WTC11 (cell line): Measurements from ENCODE around the gene ATN1. TPM values are rescaled to one million over a fixed set of nuclear protein-coding genes. Genes with fewer than 3 reads are reported as not detected.

ENCODE experiments used
- ATAC-seq: fragments of 200-7000 bp; cut with Tn5 transposase; 2 replicates; pipeline ENCODE4 v1.10.0; 2021; ENCODE audit warnings: mild to moderate bottlenecking, moderate library complexity
- CTCF ChIA-PET: fragments of 300-600 bp; sonication (Branson Sonifier 250); formaldehyde crosslinking; loops from one replicate; lab custom pipeline; 2021; ENCODE audit warnings: antibody characterized with exemption; lab: Charles Lee
- POLR2A ChIA-PET: fragments of 350-600 bp; sonication (Branson Sonifier 250); formaldehyde crosslinking; loops from one replicate; lab custom pipeline; 2021; ENCODE audit warnings: antibody characterized with exemption; lab: Charles Lee
- DNase-seq: peaks from one replicate; pipeline ENCODE4 v3.0.0; 2021; ENCODE audit warnings: low spot score
- H3K27ac Mint-ChIP-seq: 2 replicates; pipeline ENCODE4 v1.8.0; 2021; ENCODE audit warnings: mixed read lengths
- H3K27me3 Mint-ChIP-seq: 2 replicates; pipeline ENCODE4 v1.8.0; 2021; ENCODE audit warnings: low read depth, mild to moderate bottlenecking, moderate library complexity, mixed read lengths
- H3K36me3 Mint-ChIP-seq: 2 replicates; pipeline ENCODE4 v1.8.0; 2021; ENCODE audit warnings: mixed read lengths
- H3K4me1 Mint-ChIP-seq: 2 replicates; pipeline ENCODE4 v1.8.0; 2022; ENCODE audit warnings: mixed read lengths
- H3K4me3 Mint-ChIP-seq: 2 replicates; pipeline ENCODE4 v1.8.0; 2021; ENCODE audit warnings: mild to moderate bottlenecking, moderate library complexity, mixed read lengths
- H3K9me3 Mint-ChIP-seq: 2 replicates; pipeline ENCODE4 v1.8.0; 2021; ENCODE audit warnings: mixed read lengths
- CREM ChIP-seq: sonication (generic); formaldehyde crosslinking; IDR thresholded peaks from 2 replicates; pipeline ENCODE4 v1.8.1; 2022; ENCODE audit warnings: mild to moderate bottlenecking, missing genetic modification reagents, moderate library complexity
- ELF4 ChIP-seq: sonication (generic); formaldehyde crosslinking; IDR thresholded peaks from 2 replicates; pipeline ENCODE4 v1.8.1; 2022; ENCODE audit warnings: low read depth, mild to moderate bottlenecking, moderate library complexity, missing genetic modification reagents
- EMX1 ChIP-seq: fragments of 250-450 bp; sonication (Bioruptor Pico); IDR thresholded peaks from 2 replicates; pipeline ENCODE4 v1.8.0; 2021; ENCODE audit warnings: mild to moderate bottlenecking
- ESRRA ChIP-seq: sonication (generic); formaldehyde crosslinking; IDR thresholded peaks from 2 replicates; pipeline ENCODE4 v1.8.1; 2022; ENCODE audit warnings: mild to moderate bottlenecking, missing genetic modification reagents, borderline replicate concordance
- FOXK1 ChIP-seq: sonication (generic); formaldehyde crosslinking; IDR thresholded peaks from 2 replicates; pipeline ENCODE4 v1.8.0; 2022; ENCODE audit warnings: mild to moderate bottlenecking, moderate library complexity, missing genetic modification reagents
- JUN ChIP-seq: sonication (generic); formaldehyde crosslinking; IDR thresholded peaks from 2 replicates; pipeline ENCODE4 v1.8.0; 2023; ENCODE audit warnings: mild to moderate bottlenecking, missing genetic modification reagents
- NFATC4 ChIP-seq: fragments of 250-450 bp; sonication (Bioruptor Pico); IDR thresholded peaks from 2 replicates; pipeline ENCODE4 v1.9.0; 2021; ENCODE audit warnings: mild to moderate bottlenecking
- TEAD4 ChIP-seq: sonication (generic); formaldehyde crosslinking; IDR thresholded peaks from 2 replicates; pipeline ENCODE4 v1.8.0; 2022; ENCODE audit warnings: mild to moderate bottlenecking, missing genetic modification reagents
- total RNA-seq: library from RNA; stranded (reverse); gene quantifications from 3 replicates; pipeline ENCODE4 v1.2.3, GENCODE V29; 2021
- TF ChIP-seq, protein P1 (sequence below): fragments of 250-450 bp; sonication (Bioruptor Pico); IDR thresholded peaks from 2 replicates; pipeline ENCODE4 v1.9.0; 2021; ENCODE audit warnings: moderate library complexity, mild to moderate bottlenecking, inconsistent platforms, borderline replicate concordance
- TF ChIP-seq, protein P2 (sequence below): sonication (generic); formaldehyde crosslinking; IDR thresholded peaks from 2 replicates; pipeline ENCODE4 v1.8.1; 2022; ENCODE audit warnings: mild to moderate bottlenecking, moderate library complexity, missing genetic modification reagents
- TF ChIP-seq, protein P3 (sequence below): sonication (generic); formaldehyde crosslinking; IDR thresholded peaks from 2 replicates; pipeline ENCODE4 v1.8.1; 2023; ENCODE audit warnings: mild to moderate bottlenecking, missing genetic modification reagents, moderate library complexity
- TF ChIP-seq, protein P4 (sequence below): sonication (generic); formaldehyde crosslinking; IDR thresholded peaks from 2 replicates; pipeline ENCODE4 v1.8.1; 2022; ENCODE audit warnings: low read depth, mild to moderate bottlenecking, moderate library complexity, missing genetic modification reagents, borderline replicate concordance
- TF ChIP-seq, protein P5 (sequence below): sonication (generic); formaldehyde crosslinking; IDR thresholded peaks from 2 replicates; pipeline ENCODE4 v1.8.0; 2023; ENCODE audit warnings: mild to moderate bottlenecking, missing genetic modification reagents
- TF ChIP-seq, protein P6 (sequence below): sonication (generic); formaldehyde crosslinking; IDR thresholded peaks from 2 replicates; pipeline ENCODE4 v1.8.1; 2023; ENCODE audit warnings: mild to moderate bottlenecking, missing genetic modification reagents, moderate library complexity
- TF ChIP-seq, protein P7 (sequence below): fragments of 250-450 bp; sonication (Bioruptor Pico); IDR thresholded peaks from 2 replicates; pipeline ENCODE4 v2.1.2; 2022; ENCODE audit warnings: mild to moderate bottlenecking, moderate library complexity

Gene ATN1
- total RNA-seq, 1 experiment from 2014 or later, result 87.1 TPM

DNA sequence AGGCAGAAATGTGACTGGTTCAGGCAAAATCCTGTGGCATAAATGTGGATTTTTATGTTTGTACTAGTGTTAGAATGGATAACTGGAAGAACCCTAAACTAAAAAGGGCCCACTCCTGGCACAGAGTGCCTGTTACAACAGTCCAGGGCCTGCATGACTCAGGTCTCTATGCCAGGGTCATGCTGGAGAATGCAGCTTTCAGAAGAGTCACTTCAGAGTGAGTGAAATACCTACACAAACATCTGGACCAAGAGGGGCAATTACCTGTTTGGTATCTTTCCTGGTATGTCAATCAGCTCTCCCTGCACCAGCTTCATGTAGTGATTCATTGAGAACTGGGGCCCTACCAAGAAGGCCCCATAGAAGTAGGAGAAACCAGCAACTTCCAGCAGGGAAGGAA lies 53.0 kb downstream of the ATN1 start:
- ChIA-PET CTCF (interaction anchor here (0.5 kb wide), 1 partner anchor 73 kb away, joined by 3 read pairs; no protein-coding TSS in a partner anchor), POLR2A (interaction anchor here (1.0 kb wide), 1 partner anchor 8 kb away, joined by 5 read pairs; no protein-coding TSS in a partner anchor)
- H3K27ac Mint-ChIP-seq, result no peak overlapping the region
- ATAC-seq (no peak), DNase-seq (no peak)
- no peak overlapping the region for H3K4me3 Mint-ChIP-seq
- TF ChIP-seq, protein P1, sequence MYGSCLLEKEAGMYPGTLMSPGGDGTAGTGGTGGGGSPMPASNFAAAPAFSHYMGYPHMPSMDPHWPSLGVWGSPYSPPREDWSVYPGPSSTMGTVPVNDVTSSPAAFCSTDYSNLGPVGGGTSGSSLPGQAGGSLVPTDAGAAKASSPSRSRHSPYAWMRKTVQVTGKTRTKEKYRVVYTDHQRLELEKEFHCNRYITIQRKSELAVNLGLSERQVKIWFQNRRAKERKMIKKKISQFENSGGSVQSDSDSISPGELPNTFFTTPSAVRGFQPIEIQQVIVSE (CRISPR knock-in tag), result no peak
- TF ChIP-seq, protein P2, sequence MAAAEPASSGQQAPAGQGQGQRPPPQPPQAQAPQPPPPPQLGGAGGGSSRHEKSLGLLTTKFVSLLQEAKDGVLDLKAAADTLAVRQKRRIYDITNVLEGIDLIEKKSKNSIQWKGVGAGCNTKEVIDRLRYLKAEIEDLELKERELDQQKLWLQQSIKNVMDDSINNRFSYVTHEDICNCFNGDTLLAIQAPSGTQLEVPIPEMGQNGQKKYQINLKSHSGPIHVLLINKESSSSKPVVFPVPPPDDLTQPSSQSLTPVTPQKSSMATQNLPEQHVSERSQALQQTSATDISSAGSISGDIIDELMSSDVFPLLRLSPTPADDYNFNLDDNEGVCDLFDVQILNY (CRISPR knock-in tag), result no peak
- TF ChIP-seq, protein P3, sequence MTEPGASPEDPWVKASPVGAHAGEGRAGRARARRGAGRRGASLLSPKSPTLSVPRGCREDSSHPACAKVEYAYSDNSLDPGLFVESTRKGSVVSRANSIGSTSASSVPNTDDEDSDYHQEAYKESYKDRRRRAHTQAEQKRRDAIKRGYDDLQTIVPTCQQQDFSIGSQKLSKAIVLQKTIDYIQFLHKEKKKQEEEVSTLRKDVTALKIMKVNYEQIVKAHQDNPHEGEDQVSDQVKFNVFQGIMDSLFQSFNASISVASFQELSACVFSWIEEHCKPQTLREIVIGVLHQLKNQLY (CRISPR knock-in tag), result no peak
- TF ChIP-seq FOXK1 (no peak), ESRRA (CRISPR knock-in tag) (no peak), TEAD4 (CRISPR knock-in tag) (no peak), NFATC4 (CRISPR knock-in tag) (no peak), EMX1 (CRISPR knock-in tag) (no peak), CREM (CRISPR knock-in tag) (no peak), ELF4 (CRISPR knock-in tag) (no peak), JUN (CRISPR knock-in tag) (no peak)
- TF ChIP-seq, protein P4, sequence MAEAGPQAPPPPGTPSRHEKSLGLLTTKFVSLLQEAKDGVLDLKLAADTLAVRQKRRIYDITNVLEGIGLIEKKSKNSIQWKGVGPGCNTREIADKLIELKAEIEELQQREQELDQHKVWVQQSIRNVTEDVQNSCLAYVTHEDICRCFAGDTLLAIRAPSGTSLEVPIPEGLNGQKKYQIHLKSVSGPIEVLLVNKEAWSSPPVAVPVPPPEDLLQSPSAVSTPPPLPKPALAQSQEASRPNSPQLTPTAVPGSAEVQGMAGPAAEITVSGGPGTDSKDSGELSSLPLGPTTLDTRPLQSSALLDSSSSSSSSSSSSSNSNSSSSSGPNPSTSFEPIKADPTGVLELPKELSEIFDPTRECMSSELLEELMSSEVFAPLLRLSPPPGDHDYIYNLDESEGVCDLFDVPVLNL (CRISPR knock-in tag), result no peak
- TF ChIP-seq, protein P5, sequence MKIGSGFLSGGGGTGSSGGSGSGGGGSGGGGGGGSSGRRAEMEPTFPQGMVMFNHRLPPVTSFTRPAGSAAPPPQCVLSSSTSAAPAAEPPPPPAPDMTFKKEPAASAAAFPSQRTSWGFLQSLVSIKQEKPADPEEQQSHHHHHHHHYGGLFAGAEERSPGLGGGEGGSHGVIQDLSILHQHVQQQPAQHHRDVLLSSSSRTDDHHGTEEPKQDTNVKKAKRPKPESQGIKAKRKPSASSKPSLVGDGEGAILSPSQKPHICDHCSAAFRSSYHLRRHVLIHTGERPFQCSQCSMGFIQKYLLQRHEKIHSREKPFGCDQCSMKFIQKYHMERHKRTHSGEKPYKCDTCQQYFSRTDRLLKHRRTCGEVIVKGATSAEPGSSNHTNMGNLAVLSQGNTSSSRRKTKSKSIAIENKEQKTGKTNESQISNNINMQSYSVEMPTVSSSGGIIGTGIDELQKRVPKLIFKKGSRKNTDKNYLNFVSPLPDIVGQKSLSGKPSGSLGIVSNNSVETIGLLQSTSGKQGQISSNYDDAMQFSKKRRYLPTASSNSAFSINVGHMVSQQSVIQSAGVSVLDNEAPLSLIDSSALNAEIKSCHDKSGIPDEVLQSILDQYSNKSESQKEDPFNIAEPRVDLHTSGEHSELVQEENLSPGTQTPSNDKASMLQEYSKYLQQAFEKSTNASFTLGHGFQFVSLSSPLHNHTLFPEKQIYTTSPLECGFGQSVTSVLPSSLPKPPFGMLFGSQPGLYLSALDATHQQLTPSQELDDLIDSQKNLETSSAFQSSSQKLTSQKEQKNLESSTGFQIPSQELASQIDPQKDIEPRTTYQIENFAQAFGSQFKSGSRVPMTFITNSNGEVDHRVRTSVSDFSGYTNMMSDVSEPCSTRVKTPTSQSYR (CRISPR knock-in tag), result no peak
- TF ChIP-seq, protein P6, sequence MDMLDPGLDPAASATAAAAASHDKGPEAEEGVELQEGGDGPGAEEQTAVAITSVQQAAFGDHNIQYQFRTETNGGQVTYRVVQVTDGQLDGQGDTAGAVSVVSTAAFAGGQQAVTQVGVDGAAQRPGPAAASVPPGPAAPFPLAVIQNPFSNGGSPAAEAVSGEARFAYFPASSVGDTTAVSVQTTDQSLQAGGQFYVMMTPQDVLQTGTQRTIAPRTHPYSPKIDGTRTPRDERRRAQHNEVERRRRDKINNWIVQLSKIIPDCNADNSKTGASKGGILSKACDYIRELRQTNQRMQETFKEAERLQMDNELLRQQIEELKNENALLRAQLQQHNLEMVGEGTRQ (CRISPR knock-in tag), result no peak
- TF ChIP-seq, protein P7, sequence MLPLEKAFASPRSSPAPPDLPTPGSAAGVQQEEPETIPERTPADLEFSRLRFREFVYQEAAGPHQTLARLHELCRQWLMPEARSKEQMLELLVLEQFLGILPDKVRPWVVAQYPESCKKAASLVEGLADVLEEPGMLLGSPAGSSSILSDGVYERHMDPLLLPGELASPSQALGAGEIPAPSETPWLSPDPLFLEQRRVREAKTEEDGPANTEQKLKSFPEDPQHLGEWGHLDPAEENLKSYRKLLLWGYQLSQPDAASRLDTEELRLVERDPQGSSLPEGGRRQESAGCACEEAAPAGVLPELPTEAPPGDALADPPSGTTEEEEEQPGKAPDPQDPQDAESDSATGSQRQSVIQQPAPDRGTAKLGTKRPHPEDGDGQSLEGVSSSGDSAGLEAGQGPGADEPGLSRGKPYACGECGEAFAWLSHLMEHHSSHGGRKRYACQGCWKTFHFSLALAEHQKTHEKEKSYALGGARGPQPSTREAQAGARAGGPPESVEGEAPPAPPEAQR (CRISPR knock-in tag), result no peak
- TF ChIP-seq, all 79 proteins: peak for 0
- H3K9me3 Mint-ChIP-seq, result no peaks in the 10 kb centered on the region
- peaks cover 12% of the 10 kb centered on the region for H3K4me1 Mint-ChIP-seq
- peaks cover 48% of the 10 kb centered on the region for H3K36me3 Mint-ChIP-seq
- H3K27me3 Mint-ChIP-seq, result no peaks in the 10 kb centered on the region
